Neural progenitor cell (in vitro differentiated cells): ENCODE data around the gene EML2.

Experiments
- CTCF ChIP-seq: fragments of 200-600 bp; sonication (generic); IDR thresholded peaks from 2 replicates; pipeline ENCODE4 v1.5.1; 2017; ENCODE audit warnings: antibody characterized with exemption, mild to moderate bottlenecking
- EZH2 ChIP-seq: fragments of 200-600 bp; sonication (generic); IDR thresholded peaks from 2 replicates; pipeline ENCODE4 v1.6.1; 2017; ENCODE audit warnings: antibody characterized with exemption, mild to moderate bottlenecking, moderate library complexity

- TF ChIP-seq CTCF: no peak
- no peak for TF ChIP-seq EZH2
Measured at GRCh38 chr19:45597425-45598111, 41.6 kb downstream of the EML2 start.
